HG03280 (cell line): ENCODE data around the gene ZNF202.
"Not testable (repeated sequence)": the region's sequence is repeated elsewhere in the genome, so short reads cannot be mapped to it uniquely, and the experiment has no call there.

Source experiments
- ATAC-seq: cut with Tn5 transposase; IDR thresholded peaks from one replicate; pipeline ENCODE4 v1.9.1; 2021; ENCODE audit warnings: mild to moderate bottlenecking, moderate library complexity; ENCODE audit not compliant: unreplicated experiment

ZNF202 gene

DNA sequence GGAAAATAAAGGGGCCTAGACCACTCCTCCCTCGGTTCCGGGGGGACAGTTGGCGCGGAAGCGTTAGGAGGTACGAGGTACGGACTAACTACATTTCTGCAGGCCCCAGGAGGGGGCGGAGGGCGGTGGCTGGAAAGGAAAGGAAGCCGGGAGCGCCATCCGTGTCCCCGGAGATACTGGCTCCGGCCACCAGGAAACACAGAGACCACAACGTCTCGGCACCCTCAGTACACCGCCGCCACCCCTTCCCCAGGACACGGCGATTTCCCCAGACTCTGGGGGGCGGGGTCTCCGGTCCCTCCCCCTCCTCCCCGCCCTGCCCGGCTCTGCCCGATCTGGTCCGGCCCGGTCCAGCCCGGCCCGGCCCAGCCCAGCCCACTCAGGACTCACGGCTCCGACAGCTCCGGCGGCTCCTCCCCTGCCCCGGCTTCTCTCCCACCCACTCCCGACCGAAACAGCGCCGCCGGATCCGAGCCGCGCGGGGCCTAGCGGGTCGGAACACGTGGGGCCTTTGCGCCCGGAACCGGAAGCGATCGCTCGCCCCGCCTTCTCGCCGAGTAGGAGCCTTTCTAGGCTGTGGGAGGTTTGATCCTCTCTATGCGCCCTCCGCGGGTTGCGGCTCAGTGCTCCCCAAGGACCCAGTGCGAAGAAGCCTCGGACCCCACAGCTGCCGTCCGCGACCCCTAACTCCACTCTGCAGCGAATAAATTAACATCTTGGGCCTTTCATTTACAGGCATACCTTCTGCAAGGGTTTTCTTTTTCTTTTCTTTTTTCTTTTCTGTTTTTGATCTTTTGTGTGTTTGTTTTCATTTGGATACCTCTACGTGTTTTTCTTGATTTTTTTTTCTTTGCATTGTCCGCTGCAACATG lies at the start of gene ZNF202:
TSS of gene ZNF202 (minus strand) at position 502 of the 872 bp plus-strand sequence. CDS start 10,772 bp downstream, outside the sequence.
- ATAC-seq: peak; percentile 99

DNA sequence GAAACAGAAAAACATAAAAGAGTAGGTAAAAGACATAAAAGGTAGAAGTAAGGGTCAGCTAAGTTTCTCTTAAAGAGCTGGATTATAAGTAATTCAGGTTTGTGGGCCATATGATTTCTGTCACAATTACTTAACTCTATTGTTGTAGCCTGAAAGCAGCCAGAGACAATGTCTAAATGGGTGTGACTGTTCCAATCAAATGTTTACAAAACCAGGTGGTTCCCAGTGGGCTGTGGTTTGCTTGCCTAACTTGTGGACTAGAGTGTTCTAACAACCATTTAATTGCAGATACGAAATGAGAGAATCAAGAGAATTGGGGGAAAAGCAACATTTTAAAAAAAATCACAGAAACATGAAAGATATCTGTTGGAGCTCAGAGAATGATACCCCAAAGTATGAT lies 42.1 kb upstream of the ZNF202 start:
- no peak for ATAC-seq

DNA sequence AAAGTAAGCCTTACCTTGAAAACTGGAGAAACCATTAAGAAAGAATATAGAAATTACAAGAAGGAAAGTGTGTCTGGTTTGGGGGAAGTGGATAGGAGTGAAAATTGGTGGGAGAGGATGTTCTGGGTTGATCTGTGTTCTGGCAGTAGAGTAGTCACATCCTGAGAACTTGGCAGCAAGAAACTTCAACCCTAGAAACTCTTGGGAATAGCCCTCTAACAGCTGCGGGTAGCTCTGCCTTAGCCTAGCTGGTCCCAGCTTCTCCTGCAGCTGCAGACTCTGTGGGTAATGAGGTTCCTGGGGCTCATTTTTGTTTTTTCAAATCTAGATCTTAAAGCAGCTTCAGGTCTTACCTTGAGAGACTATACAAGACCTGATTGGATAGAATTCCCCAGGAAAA lies 37.1 kb upstream of the ZNF202 start:
- ATAC-seq: no peak

DNA sequence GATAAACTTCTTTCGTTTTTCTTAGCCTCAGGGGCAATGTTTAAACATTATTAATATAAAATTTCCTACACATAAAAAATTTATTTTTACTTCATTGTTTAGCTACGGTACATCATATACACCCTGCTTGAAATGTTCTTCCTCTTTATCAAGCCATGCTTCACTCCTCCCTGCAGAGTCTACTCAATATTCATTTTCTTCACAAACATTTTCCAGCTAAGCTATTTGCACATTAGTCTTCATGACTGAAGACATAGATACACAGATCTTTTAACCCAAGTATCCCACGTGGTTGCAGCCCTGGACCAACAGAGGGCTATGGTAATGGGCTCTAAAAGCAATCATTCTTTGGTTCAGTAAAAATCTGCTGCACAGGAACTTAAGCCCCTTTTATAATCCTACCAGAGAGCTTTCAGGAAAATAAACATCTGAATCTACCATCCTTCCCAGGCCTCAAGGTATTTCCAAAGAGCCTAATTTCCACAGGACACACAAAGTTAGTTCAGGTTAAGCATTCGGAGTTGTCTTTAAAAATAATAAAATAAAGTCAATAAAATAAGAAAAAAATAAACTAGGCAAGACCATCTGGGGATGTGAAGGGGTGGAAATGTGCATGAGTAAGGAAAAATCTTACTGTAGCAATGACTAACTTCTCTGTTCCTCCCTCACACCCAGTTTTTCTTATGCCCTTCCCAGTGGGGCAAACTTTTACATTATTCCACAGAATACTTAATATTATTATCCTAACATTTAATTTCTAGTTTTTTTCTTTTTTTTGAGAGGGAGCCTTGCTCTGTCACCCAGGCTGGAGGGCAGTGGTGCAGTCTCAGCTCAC lies 34.5 kb upstream of the ZNF202 start:
- no peak for ATAC-seq

DNA sequence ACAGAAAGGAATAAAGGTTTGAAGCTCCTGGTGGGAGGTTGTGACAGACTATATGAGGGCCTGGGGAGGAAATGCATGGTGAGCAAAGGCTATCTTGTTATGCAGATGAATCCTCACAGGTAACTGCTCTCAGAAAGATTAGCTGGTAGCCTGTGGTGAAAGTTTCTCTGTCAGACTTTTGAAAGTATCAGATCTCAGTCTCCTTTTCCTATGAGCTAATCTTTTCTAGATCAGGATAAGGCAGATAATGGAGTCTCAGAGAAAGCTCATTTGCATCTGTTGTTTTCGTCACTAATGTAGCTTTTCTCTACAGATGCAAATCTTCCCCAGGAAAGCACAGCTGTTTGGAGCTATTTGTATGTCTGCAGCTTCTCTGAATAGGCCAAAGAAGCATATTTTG lies 33.8 kb upstream of the ZNF202 start:
- ATAC-seq: no peak

DNA sequence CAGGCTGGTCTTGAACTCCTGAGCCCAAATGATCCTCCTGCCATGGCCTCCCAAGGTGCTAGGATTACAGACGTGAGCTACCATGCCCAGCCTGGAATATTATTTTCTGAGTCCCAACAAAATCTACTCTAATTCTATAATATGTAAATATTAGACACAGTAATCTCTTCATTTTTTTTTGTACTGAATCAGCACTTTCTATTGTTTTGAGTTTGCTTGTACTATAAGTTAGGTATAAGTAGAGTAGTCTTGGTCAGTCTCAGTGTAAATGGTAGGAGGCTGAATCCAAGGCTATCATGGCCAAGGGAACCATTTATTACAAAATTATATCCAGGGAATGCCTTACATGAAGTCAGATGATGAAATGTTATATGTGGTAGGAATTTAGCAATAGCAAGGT lies 32.5 kb upstream of the ZNF202 start:
- no peak for ATAC-seq

DNA sequence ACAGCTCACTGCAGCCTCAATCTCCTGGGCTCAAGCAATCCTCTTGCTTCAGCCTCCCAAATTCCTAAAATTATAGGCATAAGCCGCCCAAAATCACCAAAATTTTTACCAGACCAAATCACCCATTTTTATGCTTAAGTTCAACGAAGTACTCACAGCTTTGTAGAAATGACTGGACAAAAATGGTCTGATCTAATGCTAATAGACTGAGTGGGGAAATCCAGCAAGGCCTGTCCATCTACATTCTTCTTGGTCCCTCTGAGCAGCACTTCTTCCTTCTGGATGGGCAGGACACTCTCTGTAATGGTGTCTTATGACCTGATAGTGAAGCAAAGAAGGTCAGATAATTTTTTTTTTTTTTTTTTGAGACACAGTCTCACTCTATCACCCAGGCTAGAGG lies 31.6 kb upstream of the ZNF202 start:
- no peak for ATAC-seq

DNA sequence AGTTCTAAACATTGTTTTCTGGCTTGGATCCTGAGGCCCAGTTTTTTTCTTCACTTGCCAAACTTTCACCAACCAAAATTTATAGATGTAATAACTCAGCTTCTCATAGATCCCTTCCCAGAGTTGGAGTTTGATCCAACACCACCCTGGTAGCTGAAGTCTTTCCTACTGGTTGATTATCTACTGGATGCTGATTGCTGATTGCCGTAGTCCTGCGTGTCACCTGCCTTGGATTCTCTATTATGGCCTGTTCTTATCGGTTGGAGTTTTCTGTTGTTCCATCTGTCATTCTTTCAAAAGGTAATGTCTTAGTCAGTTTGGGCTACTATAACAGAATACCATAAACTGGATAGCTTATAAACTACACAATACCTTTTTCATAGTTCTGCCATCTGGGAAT lies 30.2 kb upstream of the ZNF202 start:
- no peak for ATAC-seq

DNA sequence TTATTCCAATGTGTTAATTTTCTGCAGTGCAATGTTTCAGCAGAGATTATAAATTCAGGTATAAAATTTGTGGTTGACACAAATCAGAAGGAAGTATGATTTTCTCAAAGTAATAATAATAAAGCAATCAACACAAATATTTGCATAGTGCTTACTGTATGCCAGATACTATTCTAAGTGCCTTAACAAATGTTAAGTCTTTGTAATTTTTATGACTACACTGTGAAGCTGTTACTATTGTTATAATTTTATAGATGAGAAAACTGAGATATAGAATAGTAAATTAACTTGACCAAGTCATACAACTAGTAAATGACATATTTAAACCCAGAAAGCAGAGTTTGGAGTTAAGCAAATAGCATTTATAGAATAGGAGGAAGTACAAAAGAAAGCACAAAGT lies 29.3 kb upstream of the ZNF202 start:
- ATAC-seq: no peak

DNA sequence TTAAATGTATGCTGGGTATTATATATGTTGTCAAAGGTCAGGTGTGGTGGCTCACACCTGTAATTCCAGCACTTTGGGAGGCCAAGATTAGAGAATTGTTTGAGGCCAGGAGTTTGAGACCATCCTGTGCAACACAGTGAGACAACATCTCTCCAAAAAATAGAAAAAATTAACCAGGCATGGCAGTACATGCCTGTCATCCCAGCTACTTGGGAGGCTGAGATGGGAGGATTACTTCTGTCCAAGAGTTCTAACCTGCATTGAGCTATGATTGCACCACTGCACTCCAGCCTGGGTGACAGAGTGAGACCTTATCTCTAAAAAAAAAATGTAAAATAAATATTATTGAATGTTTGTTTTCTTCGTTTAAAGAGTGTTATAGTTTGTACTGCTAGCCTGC lies 24.1 kb upstream of the ZNF202 start:
- ATAC-seq: no peak

DNA sequence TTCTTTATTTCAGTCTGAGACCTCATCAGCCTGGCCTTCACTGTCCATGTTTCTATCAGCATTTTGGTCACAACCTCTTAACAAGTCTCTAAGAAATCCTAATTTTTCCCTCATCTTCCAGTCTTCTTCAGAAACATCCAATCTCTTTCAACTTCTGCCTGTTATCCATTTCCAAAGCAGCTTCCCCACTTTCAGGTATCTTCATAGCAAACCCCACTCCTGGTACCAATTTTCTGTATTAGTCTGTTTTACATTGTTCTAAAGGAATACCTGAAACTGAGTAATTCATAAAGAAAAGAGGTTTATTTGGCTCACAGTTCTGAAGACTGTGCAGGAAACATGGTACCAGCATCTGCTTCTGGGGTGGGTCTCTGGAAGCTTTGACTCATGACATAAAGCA lies 21.0 kb upstream of the ZNF202 start:
- ATAC-seq: no peak

DNA sequence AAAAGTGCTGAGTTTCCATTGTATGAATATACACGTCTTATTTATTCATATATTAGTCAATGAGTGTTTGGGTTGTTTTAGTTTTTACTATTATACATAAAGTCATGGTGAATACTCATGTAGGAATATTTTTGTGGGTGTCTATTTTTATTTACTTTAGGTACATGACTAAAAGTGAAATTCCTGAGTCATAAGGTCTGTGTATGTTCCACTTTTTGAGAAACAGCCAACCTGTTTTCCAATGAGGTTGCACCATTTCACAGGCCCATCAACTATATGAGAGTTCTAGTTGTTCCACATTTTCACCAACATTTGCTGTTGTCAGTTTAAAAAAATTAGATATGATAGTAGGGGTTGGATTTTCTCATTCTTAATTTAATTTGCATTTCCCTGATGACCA lies 19.4 kb upstream of the ZNF202 start:
- peak; percentile 67 for ATAC-seq

DNA sequence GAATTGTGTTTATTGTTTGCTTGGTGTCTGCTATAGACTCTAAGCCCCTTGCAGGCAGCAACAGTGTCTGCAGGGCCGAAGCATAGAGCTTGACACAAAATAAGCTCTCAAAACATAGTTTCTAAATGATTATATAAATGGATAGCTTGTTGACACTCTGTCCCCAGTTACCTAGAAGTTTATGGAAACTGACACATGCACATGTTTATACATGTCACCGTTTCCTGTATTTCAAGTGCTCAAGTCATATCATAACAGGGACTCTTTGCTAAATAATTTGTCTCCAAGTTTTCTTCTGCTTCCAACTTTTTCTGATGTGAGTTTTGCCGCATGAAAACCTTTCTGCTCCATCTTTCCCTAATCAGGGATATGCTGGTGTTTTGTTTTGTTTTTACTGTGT lies 16.5 kb upstream of the ZNF202 start:
- no peak for ATAC-seq

DNA sequence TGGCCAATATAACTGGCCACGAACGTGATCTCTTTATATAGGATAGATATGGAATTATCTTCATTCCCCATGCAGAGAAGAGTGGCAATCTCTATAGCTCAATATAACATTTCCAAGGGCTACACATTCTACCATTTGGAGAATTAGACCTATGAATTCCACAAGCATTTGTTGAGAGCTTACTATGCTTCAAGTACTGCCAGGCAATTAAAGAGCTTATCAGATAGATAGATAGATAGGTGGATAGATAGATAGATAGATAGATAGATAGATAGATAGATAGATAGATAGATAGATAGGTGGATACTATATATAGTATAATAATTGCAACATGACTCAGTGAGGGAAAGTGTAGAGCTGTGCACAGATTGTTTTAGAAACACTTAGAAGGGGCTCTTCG lies 14.4 kb upstream of the ZNF202 start:
- ATAC-seq: no peak

DNA sequence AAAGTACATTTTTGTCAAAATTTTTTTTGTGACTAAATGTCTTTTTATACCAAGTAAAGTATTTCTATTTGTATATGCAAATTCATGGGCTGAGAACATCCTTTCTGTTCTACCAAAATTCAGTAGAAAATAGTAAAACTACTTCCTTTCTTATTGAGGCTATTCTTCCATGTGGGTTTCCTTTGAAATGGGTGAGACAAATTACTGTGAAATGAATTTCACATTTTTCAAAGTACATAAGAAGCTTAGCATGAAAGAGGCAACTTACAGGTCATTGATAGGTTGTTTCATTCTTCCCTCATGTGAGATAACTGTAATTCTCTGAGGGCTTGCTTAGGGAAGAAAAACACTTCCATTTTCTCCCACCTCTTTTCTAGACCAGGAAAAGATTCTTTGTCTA lies 13.9 kb upstream of the ZNF202 start:
- no peak for ATAC-seq

DNA sequence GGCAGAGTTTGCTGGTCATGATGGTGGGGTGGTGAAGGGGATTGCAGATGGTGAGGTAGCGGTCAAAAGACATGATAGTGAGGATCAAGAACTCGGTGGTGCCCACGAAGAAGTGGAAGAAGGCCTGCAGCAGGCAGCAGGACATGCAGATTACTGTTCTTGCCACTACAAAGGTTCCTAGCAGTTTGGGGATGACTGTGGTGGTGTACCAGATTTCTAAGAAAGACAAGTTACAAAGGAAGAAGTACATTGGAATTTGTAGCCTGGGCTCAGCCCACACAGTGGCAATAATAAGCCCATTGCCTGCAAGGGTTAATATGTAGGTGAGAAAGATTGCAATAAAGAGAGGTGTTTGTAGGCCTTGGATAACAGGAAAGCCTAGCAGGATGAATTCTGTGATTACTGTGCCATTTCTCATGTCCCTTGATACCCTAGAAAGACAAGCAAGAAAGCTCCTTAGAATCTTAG lies 12.7 kb upstream of the ZNF202 start, which contains the start of gene OR6X1:
TSS of gene OR6X1 (minus strand) at position 418 of the 468 bp plus-strand sequence. CDS start at position 418, 0 bp downstream.
- no peak for ATAC-seq

DNA sequence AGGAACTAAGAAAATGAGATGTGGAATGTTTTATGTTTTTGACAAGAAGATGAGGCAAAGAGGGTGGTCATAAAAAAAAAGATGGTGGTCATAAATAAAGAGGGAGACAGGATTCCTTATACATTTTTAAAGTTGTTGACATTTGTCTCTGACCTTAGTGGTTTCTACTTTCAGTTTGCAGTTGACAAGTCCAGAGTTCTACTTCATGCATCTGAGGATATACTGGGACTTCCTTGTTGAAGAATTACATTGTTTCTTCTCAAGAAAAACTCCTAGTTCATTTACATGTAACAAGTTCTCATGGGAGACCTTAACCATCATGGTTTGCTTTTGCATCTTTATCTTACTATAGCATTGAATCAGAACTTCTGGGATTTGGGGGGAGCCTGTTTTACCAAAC lies 11.7 kb upstream of the ZNF202 start:
- ATAC-seq: no peak

DNA sequence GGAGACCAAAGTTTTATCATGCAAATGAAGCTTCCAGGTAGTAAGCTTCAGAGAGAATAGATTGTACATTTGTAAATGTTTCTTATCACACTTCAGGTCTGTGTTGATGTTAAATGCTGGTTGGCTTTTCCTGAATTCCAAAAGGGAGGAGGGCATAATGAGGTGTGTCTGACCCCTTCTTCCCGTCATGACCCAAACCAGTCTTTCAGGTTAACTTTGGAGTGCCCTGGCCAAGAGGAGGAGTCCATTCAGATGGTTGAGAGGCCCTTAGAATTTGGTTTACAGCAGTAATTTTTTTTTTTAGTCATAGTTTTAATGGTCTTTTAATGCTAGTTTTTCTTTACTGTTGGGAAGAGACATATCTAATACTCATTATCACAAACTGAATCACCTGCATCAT lies 10.3 kb upstream of the ZNF202 start:
- no peak for ATAC-seq

DNA sequence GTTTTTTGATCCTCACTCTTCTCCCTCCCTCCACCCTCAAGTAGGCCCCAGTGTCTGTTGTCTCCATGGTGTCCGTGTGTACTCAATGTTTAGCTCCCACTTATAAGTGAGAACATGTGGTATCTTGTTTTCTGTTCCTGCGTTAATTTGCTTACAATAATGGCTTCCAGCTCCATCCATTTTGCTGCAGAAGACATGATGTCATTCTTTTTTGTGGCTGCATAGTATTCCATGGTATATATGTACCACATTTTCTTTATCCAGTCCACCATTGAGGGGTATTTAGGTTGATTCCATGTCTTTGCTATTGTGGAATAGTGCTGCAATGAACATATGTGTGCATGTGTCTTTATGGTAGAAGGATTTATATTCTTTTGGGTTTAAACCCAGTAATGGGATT lies 6.9 kb upstream of the ZNF202 start:
- not testable (repeated sequence) for ATAC-seq

DNA sequence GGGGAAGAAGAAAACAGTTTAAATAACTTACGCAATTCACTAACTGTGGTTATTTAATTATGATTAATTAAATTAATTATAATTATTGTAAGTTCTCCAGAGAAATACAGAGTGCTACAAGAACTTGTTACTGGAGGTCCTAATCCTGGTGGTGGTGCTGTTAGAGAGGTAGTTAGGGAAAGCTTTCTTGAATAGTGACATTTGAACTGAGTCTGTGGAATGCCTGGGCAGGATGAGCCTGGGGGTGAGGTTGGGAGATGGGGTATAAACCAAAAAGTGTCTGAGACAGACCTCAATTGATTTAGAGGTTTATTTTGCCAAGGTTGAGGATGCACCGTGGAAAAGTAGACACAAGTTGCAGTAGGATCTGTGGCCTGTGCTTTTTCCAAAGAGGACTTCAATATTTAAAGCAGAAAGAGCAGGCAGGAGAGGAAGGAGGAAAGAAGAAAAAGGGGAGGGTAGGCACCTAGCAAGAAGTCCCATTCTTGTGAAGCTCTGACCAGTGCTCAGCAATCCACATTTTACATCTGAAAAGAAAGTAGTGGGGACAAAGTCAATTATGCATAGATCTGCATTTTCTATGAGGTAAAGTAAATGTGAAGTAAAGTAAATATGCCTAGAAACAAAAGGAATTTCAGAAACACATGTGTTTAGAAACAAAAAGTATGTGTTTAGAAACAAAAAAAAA lies 4.4 kb upstream of the ZNF202 start:
- no peak for ATAC-seq

DNA sequence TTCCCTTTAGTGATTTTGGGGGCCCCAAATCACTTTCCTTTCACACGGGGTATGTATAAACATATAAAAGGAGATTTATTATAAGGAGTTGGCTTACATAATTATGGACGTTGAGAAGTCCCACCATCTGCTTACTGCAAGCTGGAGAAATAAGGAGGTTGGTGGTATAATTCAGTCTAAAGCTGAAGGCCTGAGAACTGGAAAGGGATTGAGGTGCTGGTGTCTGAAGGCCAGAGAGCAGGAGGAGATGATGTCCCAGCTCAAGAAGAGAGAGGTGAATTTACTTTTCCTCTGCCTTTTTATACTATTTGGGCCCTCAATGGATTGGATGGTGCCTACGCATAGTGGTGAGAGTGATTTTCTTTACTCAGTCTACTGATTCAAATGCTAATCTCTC lies 1.3 kb upstream of the ZNF202 start:
- no peak for ATAC-seq
